PC-3 (cell line): ENCODE results near the gene SEMA4C. TPM values are rescaled to one million over a fixed set of nuclear protein-coding genes. Genes with fewer than 3 reads are reported as not detected.

ENCODE experiments used
- ATAC-seq: fragments of 200-7000 bp; cut with Tn5 transposase; 2 replicates; pipeline ENCODE4 v1.9.1; 2020; ENCODE audit warnings: mild to moderate bottlenecking, moderate library complexity
- BruUV-seq: library from RNA; stranded (reverse); fragments of 400-500 nt; replicated peaks from 2 replicates; lab custom pipeline; 2021; lab: Mats Ljungman, UMichigan
- CTCF ChIA-PET: fragments of 300-600 bp; sonication (Branson Sonifier 250); formaldehyde crosslinking; loops from one replicate; lab custom pipeline; 2022; ENCODE audit warnings: antibody characterized with exemption; lab: Charles Lee
- POLR2A ChIA-PET: fragments of 300-600 bp; sonication (Branson Sonifier 250); formaldehyde crosslinking; loops from one replicate; lab custom pipeline; 2022; ENCODE audit warnings: antibody characterized with exemption; ENCODE audit not compliant: unreplicated experiment; lab: Charles Lee
- DNase-seq: peaks from one replicate; pipeline ENCODE4 v3.0.0-alpha.2; 2015
- H2AFZ ChIP-seq: fragments of 300-600 bp; sonication (generic); 2 replicates; pipeline ENCODE4 v1.6.0; 2016; ENCODE audit warnings: antibody characterized with exemption, low read length
- H3F3A ChIP-seq: fragments of 300-600 bp; sonication (generic); one replicate; pipeline ENCODE4 v1.6.0; 2017; ENCODE audit warnings: antibody characterized with exemption, low read length, control low read depth, mild to moderate bottlenecking; ENCODE audit not compliant: unreplicated experiment
- H3K27ac ChIP-seq: fragments of 300-600 bp; sonication (generic); 2 replicates; pipeline ENCODE4 v1.5.1; 2016; ENCODE audit warnings: mild to moderate bottlenecking, low read length
- H3K27me3 ChIP-seq: fragments of 300-600 bp; sonication (generic); 2 replicates; pipeline ENCODE4 v1.6.1; 2016; ENCODE audit warnings: low read length, mixed read lengths
- H3K36me3 ChIP-seq: fragments of 300-600 bp; sonication (generic); 2 replicates; pipeline ENCODE4 v1.6.1; 2016; ENCODE audit warnings: low read depth, mixed run types, low read length, mixed read lengths
- H3K4me1 ChIP-seq: fragments of 300-600 bp; sonication (generic); 2 replicates; pipeline ENCODE4 v1.5.1; 2016; ENCODE audit warnings: low read length; ENCODE audit not compliant: insufficient read depth
- H3K4me2 ChIP-seq: fragments of 300-600 bp; sonication (generic); 2 replicates; pipeline ENCODE4 v1.6.0; 2016; ENCODE audit warnings: low read length
- H3K4me3 ChIP-seq: fragments of 300-600 bp; sonication (generic); 2 replicates; pipeline ENCODE4 v1.5.1; 2016; ENCODE audit warnings: mild to moderate bottlenecking, low read length, mixed read lengths
- H3K79me2 ChIP-seq: fragments of 300-600 bp; sonication (generic); 2 replicates; pipeline ENCODE4 v1.6.1; 2017; ENCODE audit warnings: low read length, mixed read lengths
- H3K9ac ChIP-seq: fragments of 300-600 bp; sonication (generic); 2 replicates; pipeline ENCODE4 v1.6.0; 2016; ENCODE audit warnings: mild to moderate bottlenecking, low read length
- H3K9me2 ChIP-seq: fragments of 300-600 bp; sonication (generic); replicated peaks from 2 replicates; pipeline ENCODE4 v1.6.1; 2016; ENCODE audit warnings: mixed run types, low read length, mixed read lengths
- H3K9me3 ChIP-seq: fragments of 300-600 bp; sonication (generic); 2 replicates; pipeline ENCODE4 v1.6.1; 2016; ENCODE audit warnings: low read length, mixed read lengths
- H4K20me1 ChIP-seq: fragments of 300-600 bp; sonication (generic); 2 replicates; pipeline ENCODE4 v1.6.1; 2016; ENCODE audit warnings: low read length, mixed read lengths
- CTCF ChIP-seq: fragments of 300-600 bp; sonication (generic); conservative IDR thresholded peaks from 2 replicates; pipeline ENCODE4 v1.5.1; 2017; ENCODE audit warnings: antibody characterized with exemption, low read depth, mild to moderate bottlenecking, low read length
- EZH2 ChIP-seq: fragments of 300-600 bp; sonication (generic); IDR thresholded peaks from one replicate; pipeline ENCODE4 v1.6.1; 2017; ENCODE audit warnings: antibody characterized with exemption, mild to moderate bottlenecking, low read length; ENCODE audit not compliant: unreplicated experiment
- EZH2phosphoT487 ChIP-seq: fragments of 300-600 bp; sonication (generic); IDR thresholded peaks from 2 replicates; pipeline ENCODE4 v1.6.1; 2018; ENCODE audit warnings: mild to moderate bottlenecking, antibody characterized with exemption, low read length, borderline replicate concordance
- intact Hi-C: fragments of 100-400 bp; cut with micrococcal nuclease; formaldehyde crosslinking; loops from 2 replicates; pipeline ENCODE4 v1.9.0; 2023
- total RNA-seq: library from RNA; depleted of rRNA; stranded (reverse); fragments of >200 nt; gene quantifications from 2 replicates; pipeline ENCODE4 v1.2.3, GENCODE V29; 2014; rRNA removed

Gene SEMA4C
- total RNA-seq, 1 experiment from 2014 or later: 20.6 TPM

GRCh38 chr2:96809951-96810782 is 59.7 kb downstream of the SEMA4C start:
- Histone ChIP-seq H3K27ac (no peak overlapping the region), H3K36me3 (no peaks in the 10 kb centered on the region), H3K79me2 (no peaks in the 10 kb centered on the region), H3F3A (no peaks in the 10 kb centered on the region), H3K4me3 (no peak overlapping the region), H3K9me3 (no peaks in the 10 kb centered on the region), H3K9me2 (no peaks in the 10 kb centered on the region), H2AFZ (no peak overlapping the region), H3K4me1 (peaks cover 4% of the 10 kb centered on the region; the same call in 1 of the 2 replicates), H3K4me2 (no peak overlapping the region), H3K27me3 (no peaks in the 10 kb centered on the region), H3K9ac (no peak overlapping the region), H4K20me1 (no peaks in the 10 kb centered on the region)
- intact Hi-C loops: no loop called here
- POLR2A ChIA-PET: no interaction called here
- DNase-seq: no peak
- no TSS peak for BruUV-seq
- no peak for ATAC-seq
- no peak for TF ChIP-seq CTCF
- TF ChIP-seq EZH2phosphoT487: no peak
- no peak for TF ChIP-seq EZH2
- CTCF ChIA-PET: no interaction called here

Other genes with a start within 250 kb of the SEMA4C start
- 30.6 and 35.7 TPM in 2 replicates for gene KANSL3, start 231.8 kb downstream of the SEMA4C start, total RNA-seq
- not detected in 2 replicates for gene FER1L5, start 227.3 kb downstream of the SEMA4C start, total RNA-seq
- gene LMAN2L, start 130.0 kb downstream of the SEMA4C start, total RNA-seq: 27.8 and 31.4 TPM in 2 replicates
- gene CNNM4, start 109.2 kb downstream of the SEMA4C start, total RNA-seq: 12.5 and 15.1 TPM in 2 replicates
- 9.0 and 12.3 TPM in 2 replicates for gene CNNM3, start 53.8 kb downstream of the SEMA4C start, total RNA-seq
- gene ANKRD23, start 26.1 kb downstream of the SEMA4C start, total RNA-seq: 4.0 and 8.2 TPM in 2 replicates
- 24.5 and 29.4 TPM in 2 replicates for gene ANKRD39, start 12.1 kb downstream of the SEMA4C start, total RNA-seq
- gene FAM178B, start 116.5 kb upstream of the SEMA4C start, total RNA-seq: not detected in 2 replicates
- 12.7 and 22.2 TPM in 2 replicates for gene FAHD2B, start 224.8 kb upstream of the SEMA4C start, total RNA-seq
- 12.6 and 14.0 TPM in 2 replicates for gene ANKRD36, start 243.1 kb upstream of the SEMA4C start, total RNA-seq